BE2C (cell line): ENCODE measurements around the gene EID3.

Experiments used
- DNase-seq: peaks from one replicate; pipeline ENCODE4 v3.0.0-alpha.2; 2020
- H3K27me3 ChIP-seq: fragments of 250-450 bp; sonication (Bioruptor Pico); 2 replicates; pipeline ENCODE4 v1.5.1; 2020; ENCODE audit warnings: mild to moderate bottlenecking
- H3K36me3 ChIP-seq: fragments of 250-450 bp; sonication (Bioruptor Pico); 2 replicates; pipeline ENCODE4 v1.5.1; 2020; ENCODE audit warnings: mild to moderate bottlenecking
- H3K4me1 ChIP-seq: fragments of 250-450 bp; sonication (Bioruptor Pico); 2 replicates; pipeline ENCODE4 v1.5.1; 2020
- H3K4me3 ChIP-seq: 2 replicates; pipeline ENCODE4 v1.5.1; 2011; ENCODE audit warnings: low read depth, low read length
- H3K9me3 ChIP-seq: fragments of 250-450 bp; sonication (Bioruptor Pico); 2 replicates; pipeline ENCODE4 v1.5.1; 2020
- CTCF ChIP-seq: IDR thresholded peaks from 2 replicates; pipeline ENCODE4 v1.5.1; 2012; ENCODE audit warnings: mild to moderate bottlenecking, low read depth, low read length

The EID3 gene

GRCh38 chr12:104354167-104354867 is 50.8 kb downstream of the EID3 start:
- no peak for DNase-seq
- Histone ChIP-seq H3K4me1 (no peaks in the 10 kb centered on the region; the same call in 1 of the 2 replicates), H3K36me3 (peaks cover 35% of the 10 kb centered on the region), H3K27me3 (no peaks in the 10 kb centered on the region), H3K4me3 (no peak overlapping the region), H3K9me3 (no peaks in the 10 kb centered on the region)
- TF ChIP-seq CTCF, result no peak
